ENCODE data around the gene SNX8. TPM values are rescaled to one million over a fixed set of nuclear protein-coding genes. Genes with fewer than 3 reads are reported as not detected.

SNX8 gene
- total and polyA plus RNA-seq, 2 of the 8 experiments (the other 6 are each of a cell fraction or from before 2014, with no cell fraction given), result 46.2 to 70.8 TPM

GRCh38 chr7:2264158-2264557 lies 50.1 kb downstream of the SNX8 start:
- H3K27me3 ChIP-seq (replicated peaks in 1 of 4; ENCODE audit: control insufficient read depth in 3 of 4, extremely low read depth in 1 of 4, insufficient read depth in 3 of 4, low read length in 3 of 4), result no peaks in the 10 kb centered on the region
- peaks cover 0 to 2% of the 10 kb centered on the region in 2 experiments for H4K20me1 ChIP-seq (replicated peaks in 1 of 2; ENCODE audit: control insufficient read depth in 1 of 2, insufficient read depth in 2 of 2, low read length in 2 of 2)
- no peak overlapping the region for H2AK5ac ChIP-seq (ENCODE audit: low read depth, low read length)
- no peak overlapping the region for H2BK20ac ChIP-seq (ENCODE audit: low read length)
- H3K79me1 ChIP-seq (ENCODE audit: low read depth, low read length), result no peaks in the 10 kb centered on the region; the same call in 1 of the 2 replicates
- TF ChIP-seq CEBPB (IDR thresholded peaks at IDR 0.05; ENCODE audit: low read depth, low read length), result no peak
- no peak for TF ChIP-seq EP300 (IDR thresholded peaks at IDR 0.05; ENCODE audit: borderline replicate concordance in 1 of 2, low read depth in 2 of 2, low read length in 2 of 2)
- 95% methylated on average over 23 of the region's 23 CpGs; no CpG with 5 or more reads in 1 of the 2 experiments for WGBS, 2 experiments (ENCODE audit: extremely low coverage in 1 of 2, insufficient coverage in 1 of 2, insufficient read length in 1 of 2, insufficient replicate concordance in 2 of 2, low coverage in 1 of 2, low lambda C conversion rate in 2 of 2, missing lambda C conversion rate in 1 of 2)
- no peaks in the 10 kb centered on the region; a peak in 1 of 4 replicates for H3K9me3 ChIP-seq (ENCODE audit: insufficient read depth in 2 of 2, low read depth in 1 of 2, low read length in 1 of 2)
- no peak overlapping the region for H3K14ac ChIP-seq (ENCODE audit: insufficient read length)
- H3K79me2 ChIP-seq (ENCODE audit: control insufficient read depth in 1 of 2, insufficient read depth in 2 of 2, low read length in 2 of 2), result no peaks in the 10 kb centered on the region
- no peak overlapping the region for H3K23ac ChIP-seq (ENCODE audit: insufficient read length)
- H3K27ac ChIP-seq (ENCODE audit: low read depth, low read length), result no peak overlapping the region
- H2BK15ac ChIP-seq (ENCODE audit: low read length), result no peak overlapping the region
- no peak overlapping the region for H2BK12ac ChIP-seq (ENCODE audit: low read depth, low read length)
- H2AFZ ChIP-seq (ENCODE audit: low read length), result no peak overlapping the region
- no peak overlapping the region for H2BK5ac ChIP-seq (ENCODE audit: low read depth, low read length)
- H3K4ac ChIP-seq (replicated peaks; ENCODE audit: insufficient read length, low read depth, low read length), result no peak overlapping the region
- no peaks in the 10 kb centered on the region for H3K4me1 ChIP-seq (replicated peaks in 1 of 4; ENCODE audit: control insufficient read depth in 3 of 4, insufficient read depth in 4 of 4, low read length in 3 of 4)
- H2BK120ac ChIP-seq (replicated peaks; ENCODE audit: low read depth, low read length), result no peak overlapping the region
- H3K23me2 ChIP-seq (ENCODE audit: low read depth, low read length), result no peaks in the 10 kb centered on the region
- peaks cover 0 to 9% (median 4%) of the 10 kb centered on the region in 4 experiments; a peak in 4 of 8 replicates for H3K36me3 ChIP-seq (ENCODE audit: control insufficient read depth in 2 of 4, insufficient read depth in 4 of 4, low read length in 3 of 4)
- ChIA-PET CTCF (ENCODE audit: partially characterized antibody) (interaction anchor here (0.7 to 7.4 kb wide), 3 partner anchors 14 to 49 kb away, joined by 3 to 38 read pairs (median 3); no protein-coding TSS in a partner anchor), POLR2A (ENCODE audit: partially characterized antibody) (interaction anchor here (1.5 kb wide), 1 partner anchor 24 kb away, joined by 3 read pairs; no protein-coding TSS in a partner anchor)
- DNase-seq (ENCODE audit: low read depth in 1 of 2, low spot score in 2 of 2) (no peak), FAIRE-seq (no peak)
- H4K91ac ChIP-seq (replicated peaks; ENCODE audit: insufficient read length, low read length), result no peak overlapping the region
- no peak overlapping the region for H3K18ac ChIP-seq (ENCODE audit: extremely low read depth, low read length)
- H4K5ac ChIP-seq (ENCODE audit: insufficient read length, low read depth, low read length), result no peak overlapping the region
- no peak overlapping the region for H3K9ac ChIP-seq (replicated peaks in 1 of 4; ENCODE audit: extremely low read depth in 1 of 4, low read depth in 3 of 4, low read length in 3 of 4)
- H4K8ac ChIP-seq (ENCODE audit: extremely low read depth, insufficient read depth, low read length), result no peak overlapping the region
- no peak overlapping the region for H3K56ac ChIP-seq (replicated peaks; ENCODE audit: insufficient read length, low read depth, low read length)
- no peak overlapping the region for H3K4me2 ChIP-seq (ENCODE audit: insufficient read depth in 1 of 2, low read depth in 2 of 2, low read length in 2 of 2)
- H3K4me3 ChIP-seq (ENCODE audit: extremely low read depth in 1 of 4, insufficient read depth in 2 of 4, low read depth in 3 of 4, low read length in 4 of 4), result no peak overlapping the region
